Activated CD4-positive, alpha-beta memory T cell treated with anti-CD3 and anti-CD28 coated beads, Interleukin-2, amount 10 ng/mL, durations not matched to agents 7 days and 5 days (primary cell): ENCODE results near the gene B4GALT5. TPM values are rescaled to one million over a fixed set of nuclear protein-coding genes. Genes with fewer than 3 reads are reported as not detected.

Experiments used
- CTCF ChIA-PET: fragments of 350-600 bp; sonication (Branson Sonifier 250); formaldehyde crosslinking; loops from one replicate; lab custom pipeline; 2021; ENCODE audit warnings: antibody characterized with exemption, inconsistent platforms; lab: Charles Lee
- POLR2A ChIA-PET: fragments of 350-600 bp; sonication (Branson Sonifier 250); formaldehyde crosslinking; loops from one replicate; lab custom pipeline; 2021; ENCODE audit warnings: antibody characterized with exemption; lab: Charles Lee
- DNase-seq: peaks from one replicate; pipeline ENCODE4 v3.0.0-alpha.2; 2020
- H3K27ac Mint-ChIP-seq: one replicate; pipeline ENCODE4 v1.8.0; 2021; ENCODE audit warnings: mild to moderate bottlenecking, mixed read lengths
- H3K27me3 Mint-ChIP-seq: one replicate; pipeline ENCODE4 v1.8.0; 2021; ENCODE audit warnings: mixed read lengths
- H3K36me3 Mint-ChIP-seq: one replicate; pipeline ENCODE4 v1.8.0; 2021; ENCODE audit warnings: low read depth, mixed read lengths
- H3K4me1 Mint-ChIP-seq: one replicate; pipeline ENCODE4 v1.8.0; 2021; ENCODE audit warnings: mixed read lengths
- H3K4me3 Mint-ChIP-seq: one replicate; pipeline ENCODE4 v1.8.0; 2021; ENCODE audit warnings: mild to moderate bottlenecking, mixed read lengths
- H3K9me3 Mint-ChIP-seq: one replicate; pipeline ENCODE4 v1.8.0; 2021; ENCODE audit warnings: mixed read lengths
- total RNA-seq, 2 experiments: library from RNA; stranded (reverse); gene quantifications; one replicate each; pipeline ENCODE4 v1.2.3, GENCODE V29; 2021

The B4GALT5 gene
- total RNA-seq, 2 experiments from 2014 or later = 21.6 to 22.4 TPM

DNA sequence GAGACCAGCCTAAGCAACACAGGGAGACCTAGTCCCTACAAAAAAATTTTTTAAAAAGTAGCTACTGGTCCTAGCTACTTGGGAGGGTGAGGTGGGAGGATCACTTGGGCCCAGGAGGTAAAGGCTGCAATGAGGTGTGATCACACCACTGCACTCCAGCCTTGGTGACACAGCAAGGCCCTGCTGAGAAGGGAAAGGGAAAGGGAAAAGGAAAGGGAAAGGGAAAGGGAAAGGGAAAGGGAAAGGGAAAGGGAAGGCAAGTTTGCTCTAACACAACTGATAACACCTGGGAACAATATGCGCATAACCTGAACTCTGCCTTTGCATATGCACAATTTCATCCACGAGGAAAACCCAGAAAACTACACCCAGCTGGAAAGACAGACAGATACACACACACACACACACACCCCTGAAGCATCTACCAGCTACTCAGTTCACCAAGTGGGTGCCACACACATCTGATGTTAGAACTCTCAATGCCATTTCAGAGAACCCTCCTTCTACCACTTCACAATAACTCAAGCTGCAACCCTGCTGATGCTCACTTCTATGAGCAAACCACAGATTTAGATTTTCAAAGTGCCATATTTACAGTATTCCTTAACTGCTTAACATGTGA, 19.1 kb downstream of the B4GALT5 start:
- H3K9me3 Mint-ChIP-seq = no peaks in the 10 kb centered on the region
- no peak overlapping the region for H3K27ac Mint-ChIP-seq
- H3K4me1 Mint-ChIP-seq = peaks cover 33% of the 10 kb centered on the region
- no peaks in the 10 kb centered on the region for H3K27me3 Mint-ChIP-seq
- ChIA-PET POLR2A (interaction anchor here (0.9 kb wide), 1 partner anchor 14 kb away, joined by 3 read pairs; no protein-coding TSS in a partner anchor), CTCF (no interaction called here)
- no peak for DNase-seq
- H3K4me3 Mint-ChIP-seq = no peak overlapping the region
- H3K36me3 Mint-ChIP-seq = peaks cover 3% of the 10 kb centered on the region

DNA sequence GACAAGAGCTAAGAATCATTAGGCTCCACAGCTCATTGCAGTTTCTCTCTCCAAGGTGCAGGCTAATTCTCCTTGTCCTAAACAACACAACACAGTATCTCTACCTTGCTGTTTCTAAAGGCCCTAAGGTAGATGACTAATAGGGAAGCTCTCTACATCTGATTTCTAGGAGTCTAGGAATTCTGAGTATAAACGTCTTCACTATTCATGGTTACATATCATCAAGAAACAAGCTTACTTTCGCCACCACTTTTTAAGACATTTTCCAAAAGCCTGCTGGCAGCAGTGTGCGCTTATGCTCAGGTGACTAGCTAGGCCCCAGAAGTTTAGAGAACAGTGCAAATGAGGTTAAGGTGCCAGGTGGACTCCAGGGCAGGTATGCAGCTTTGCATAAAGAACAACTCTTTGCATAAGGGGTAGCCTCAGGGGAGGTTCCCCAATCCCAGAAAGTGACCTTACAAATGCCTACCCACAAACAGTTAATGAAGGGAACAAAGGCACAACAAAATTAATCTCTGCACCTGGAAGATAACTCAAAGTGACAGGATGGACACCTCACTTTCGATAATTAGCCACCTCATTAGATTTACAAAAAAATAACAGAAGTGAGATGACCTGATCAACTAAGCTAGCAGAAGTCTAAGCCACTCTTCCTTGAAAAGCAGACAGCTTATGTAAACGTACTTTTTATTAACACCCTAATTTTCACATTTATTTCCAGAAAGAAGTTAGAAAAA, 20.1 kb downstream of the B4GALT5 start:
- no peaks in the 10 kb centered on the region for H3K27me3 Mint-ChIP-seq
- no peak for DNase-seq
- H3K9me3 Mint-ChIP-seq = no peaks in the 10 kb centered on the region
- peaks cover 27% of the 10 kb centered on the region for H3K4me1 Mint-ChIP-seq
- H3K36me3 Mint-ChIP-seq = peaks cover 3% of the 10 kb centered on the region
- ChIA-PET POLR2A (interaction anchor here (0.8 to 1.2 kb wide), 5 partner anchors 13 to 120 kb away, joined by 3 to 4 read pairs (median 3); no protein-coding TSS in a partner anchor), CTCF (interaction anchor here (0.5 to 0.6 kb wide), 2 partner anchors 24 to 30 kb away, joined by 3 to 4 read pairs; no protein-coding TSS in a partner anchor)
- no peak overlapping the region for H3K4me3 Mint-ChIP-seq
- no peak overlapping the region for H3K27ac Mint-ChIP-seq

DNA sequence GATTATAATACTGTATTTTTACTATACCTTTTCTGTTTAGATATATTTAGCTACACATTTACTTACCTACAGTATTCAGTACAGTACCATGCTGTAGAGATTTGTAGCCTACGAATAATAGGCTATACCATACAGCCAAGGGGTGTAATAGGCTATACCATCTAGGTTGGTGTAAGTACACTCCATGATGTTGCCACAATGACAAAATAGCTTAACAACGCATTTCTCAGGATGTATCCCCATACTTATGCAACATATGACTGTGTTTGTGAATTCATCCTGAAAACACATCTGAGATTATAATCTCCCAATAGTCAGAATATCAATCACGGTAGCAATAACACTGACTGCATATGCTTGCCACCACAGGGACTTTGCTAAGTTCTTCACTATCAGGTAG, 20.7 kb downstream of the B4GALT5 start:
- no peak for DNase-seq
- H3K9me3 Mint-ChIP-seq = no peaks in the 10 kb centered on the region
- H3K27ac Mint-ChIP-seq = no peak overlapping the region
- peaks cover 3% of the 10 kb centered on the region for H3K36me3 Mint-ChIP-seq
- H3K4me1 Mint-ChIP-seq = peaks cover 29% of the 10 kb centered on the region
- no peaks in the 10 kb centered on the region for H3K27me3 Mint-ChIP-seq
- ChIA-PET POLR2A (interaction anchor here (0.8 to 1.2 kb wide), 4 partner anchors 14 to 120 kb away, joined by 3 to 4 read pairs (median 4); no protein-coding TSS in a partner anchor), CTCF (interaction anchor here (0.5 to 0.7 kb wide), 3 partner anchors 23 to 29 kb away, joined by 3 to 4 read pairs (median 3); no protein-coding TSS in a partner anchor)
- no peak overlapping the region for H3K4me3 Mint-ChIP-seq

DNA sequence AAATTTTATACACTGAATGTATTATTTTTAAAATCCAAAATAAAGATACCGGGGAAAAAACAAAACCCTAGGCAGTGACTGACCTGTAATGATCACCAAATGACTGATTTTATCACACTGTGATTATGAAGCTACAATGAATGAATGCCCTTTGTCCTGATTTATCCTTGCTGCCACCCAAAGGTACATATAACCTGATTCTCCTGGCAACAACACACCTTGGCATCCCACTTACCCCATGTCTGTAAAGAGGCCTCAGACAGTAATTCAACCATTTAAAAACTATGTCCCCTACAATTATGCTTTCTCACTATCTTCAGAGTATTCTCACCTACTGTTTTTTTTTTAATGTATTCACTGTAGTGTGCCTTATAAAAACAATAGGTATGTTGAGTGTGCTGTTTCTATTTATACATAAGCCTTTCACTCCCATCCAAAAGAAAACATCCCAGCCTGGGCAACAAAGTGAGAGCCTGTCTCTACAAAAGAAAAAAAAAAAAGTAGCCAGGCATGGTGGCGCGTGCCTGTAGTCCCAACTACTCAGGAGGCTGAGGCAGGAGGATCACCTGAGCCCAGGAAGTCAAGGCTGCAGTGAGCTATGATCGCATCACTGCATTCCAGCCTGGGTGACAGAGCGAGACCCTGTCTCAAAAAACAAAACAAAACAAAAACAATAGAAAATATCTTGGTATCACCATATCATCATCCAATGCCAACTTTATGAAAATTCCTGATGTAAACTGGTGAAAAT, 21.7 kb downstream of the B4GALT5 start:
- ChIA-PET CTCF (interaction anchor here (0.7 kb wide), 1 partner anchor 24 kb away, joined by 3 read pairs; no protein-coding TSS in a partner anchor), POLR2A (interaction anchor here (1.2 kb wide), 1 partner anchor 27 kb away, joined by 3 read pairs; no protein-coding TSS in a partner anchor)
- DNase-seq = no peak
- Mint-ChIP-seq H3K27ac (no peak overlapping the region), H3K27me3 (no peaks in the 10 kb centered on the region), H3K4me1 (peaks cover 30% of the 10 kb centered on the region), H3K36me3 (no peaks in the 10 kb centered on the region), H3K4me3 (no peak overlapping the region), H3K9me3 (no peaks in the 10 kb centered on the region)

DNA sequence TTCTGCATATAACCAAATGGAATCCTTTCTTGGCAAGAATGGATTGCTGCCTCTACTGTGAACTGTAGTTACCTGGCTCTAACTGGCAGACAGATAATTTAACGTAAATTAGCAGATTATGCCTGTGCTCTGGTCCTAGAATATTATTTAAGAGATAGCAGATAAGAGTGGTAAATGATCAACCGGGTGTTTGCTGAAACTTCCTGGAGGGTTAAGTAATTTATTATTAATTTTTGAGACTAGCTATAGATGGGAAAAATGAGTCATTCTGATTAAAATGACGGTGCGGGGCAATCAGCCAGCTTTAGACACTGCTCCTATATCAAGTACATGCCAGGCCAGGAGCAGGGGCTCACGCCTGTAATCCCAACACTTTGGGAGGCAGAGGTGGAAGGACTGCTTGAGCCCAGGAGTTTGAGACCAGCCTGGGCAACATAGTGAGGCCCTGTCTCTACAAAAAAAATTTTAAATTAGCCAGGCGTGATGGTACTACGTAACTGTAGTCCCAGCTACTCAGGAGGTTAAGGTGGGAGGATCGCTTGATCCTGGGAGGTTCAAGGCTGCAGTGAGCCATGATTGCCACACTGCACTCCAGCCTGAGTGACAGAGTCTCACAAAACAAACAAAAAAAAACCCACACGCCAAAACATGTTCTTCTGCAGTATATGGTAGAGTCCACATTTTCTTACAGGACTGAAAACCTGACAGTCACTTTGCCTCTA, 22.6 kb downstream of the B4GALT5 start:
- DNase-seq = no peak
- ChIA-PET CTCF (no interaction called here), POLR2A (no interaction called here)
- H3K4me3 Mint-ChIP-seq = no peak overlapping the region
- no peaks in the 10 kb centered on the region for H3K27me3 Mint-ChIP-seq
- H3K4me1 Mint-ChIP-seq = peaks cover 31% of the 10 kb centered on the region
- no peaks in the 10 kb centered on the region for H3K36me3 Mint-ChIP-seq
- H3K9me3 Mint-ChIP-seq = no peaks in the 10 kb centered on the region
- H3K27ac Mint-ChIP-seq = no peak overlapping the region

DNA sequence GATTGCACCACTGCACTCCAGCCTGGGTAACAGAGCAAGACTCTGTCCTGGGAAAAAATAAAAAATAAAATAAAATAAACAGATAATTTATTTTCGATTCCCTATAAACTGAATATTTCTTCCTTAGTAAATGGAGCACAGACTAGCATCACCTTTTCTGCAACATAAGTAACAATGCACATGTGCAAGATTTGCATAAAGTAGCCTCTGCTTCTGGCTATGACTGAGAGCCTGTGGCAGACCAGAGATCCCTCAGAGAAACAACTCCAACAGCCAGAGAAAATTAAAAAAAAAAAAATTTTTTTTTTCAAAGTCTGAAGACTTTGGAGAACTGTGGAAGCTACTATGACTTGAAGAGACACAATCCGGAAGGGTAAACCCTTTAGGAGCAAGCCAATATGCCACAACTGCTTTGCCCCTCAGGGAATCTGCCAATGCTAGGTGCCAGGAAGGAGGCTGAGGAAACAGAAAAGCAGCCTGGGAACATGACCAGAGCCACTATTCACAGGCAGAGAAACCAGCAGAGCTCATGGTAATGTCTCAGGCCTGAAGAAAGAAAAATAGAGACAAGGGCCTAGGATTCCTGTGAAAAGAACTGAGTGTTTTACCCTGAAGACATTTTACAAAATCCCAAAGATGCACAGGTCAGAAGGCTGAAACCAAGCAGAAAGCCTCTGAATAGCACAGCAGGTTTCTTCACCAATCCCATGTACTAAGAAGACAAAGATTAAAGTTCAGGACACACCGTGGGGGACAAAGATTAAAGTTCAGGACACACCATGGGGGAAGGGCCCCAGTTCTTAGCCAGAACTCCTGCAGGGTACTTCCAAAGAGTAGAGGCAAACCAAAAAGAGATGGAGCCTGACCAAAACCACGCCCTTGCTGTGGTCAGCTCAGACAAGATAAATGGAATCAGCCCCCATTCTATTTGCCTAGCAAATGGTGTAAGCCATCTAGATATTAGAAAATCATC, 25.8 kb downstream of the B4GALT5 start:
- no peaks in the 10 kb centered on the region for H3K36me3 Mint-ChIP-seq
- H3K4me1 Mint-ChIP-seq = peaks cover 33% of the 10 kb centered on the region
- H3K27ac Mint-ChIP-seq = no peak overlapping the region
- no peaks in the 10 kb centered on the region for H3K27me3 Mint-ChIP-seq
- DNase-seq = no peak
- ChIA-PET POLR2A (interaction anchor here (0.7 kb wide), 1 partner anchor 9 kb away, joined by 3 read pairs; no protein-coding TSS in a partner anchor), CTCF (no interaction called here)
- no peak overlapping the region for H3K4me3 Mint-ChIP-seq
- no peaks in the 10 kb centered on the region for H3K9me3 Mint-ChIP-seq

DNA sequence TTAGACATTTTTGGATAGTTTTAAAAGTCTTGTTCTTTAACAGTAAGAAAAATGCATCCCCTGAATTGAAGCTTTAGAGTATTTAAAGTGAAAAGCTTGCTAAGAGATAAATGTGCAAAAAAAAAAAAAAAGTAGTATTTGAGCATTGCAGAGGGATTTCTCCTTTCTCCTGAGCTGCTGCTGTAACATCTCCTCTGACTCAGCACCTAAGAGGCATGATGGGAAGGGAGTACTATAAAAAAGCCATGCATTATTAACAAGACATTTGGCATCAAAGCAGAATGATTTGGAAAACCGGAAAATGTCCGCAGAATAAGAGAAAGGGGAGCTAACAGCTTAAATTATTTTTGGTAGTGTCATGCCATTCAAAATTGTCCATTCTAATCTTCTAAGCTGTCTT, 27.9 kb downstream of the B4GALT5 start:
- no peaks in the 10 kb centered on the region for H3K9me3 Mint-ChIP-seq
- ChIA-PET POLR2A (interaction anchor here (0.7 kb wide), 1 partner anchor 113 kb away, joined by 3 read pairs; no protein-coding TSS in a partner anchor), CTCF (no interaction called here)
- H3K27ac Mint-ChIP-seq = no peak overlapping the region
- no peaks in the 10 kb centered on the region for H3K27me3 Mint-ChIP-seq
- peaks cover 7% of the 10 kb centered on the region for H3K36me3 Mint-ChIP-seq
- H3K4me3 Mint-ChIP-seq = no peak overlapping the region
- H3K4me1 Mint-ChIP-seq = peaks cover 45% of the 10 kb centered on the region
- no peak for DNase-seq

DNA sequence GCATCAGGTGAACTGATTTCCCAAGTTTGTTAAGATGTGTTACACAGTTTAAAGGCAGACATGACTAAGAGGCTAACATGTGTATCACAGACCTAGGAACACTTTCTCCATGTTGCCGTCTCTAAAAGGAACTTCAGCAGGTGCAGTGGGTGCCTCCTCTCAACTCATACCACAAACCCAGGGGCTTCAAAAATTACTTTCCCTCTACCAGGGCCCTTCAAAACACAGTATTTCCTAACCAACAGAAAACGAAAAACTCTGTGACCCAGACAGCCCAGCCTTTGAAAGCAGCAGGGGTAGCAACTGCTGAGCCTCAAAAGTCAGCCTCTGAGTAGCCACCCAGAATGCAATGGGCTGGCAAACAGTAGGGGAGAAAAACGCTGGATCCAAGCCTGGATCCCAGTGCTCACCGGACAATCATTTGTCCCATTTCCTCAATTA, 28.5 kb downstream of the B4GALT5 start:
- Mint-ChIP-seq H3K4me3 (no peak overlapping the region), H3K27me3 (no peaks in the 10 kb centered on the region), H3K36me3 (peaks cover 7% of the 10 kb centered on the region), H3K27ac (no peak overlapping the region), H3K9me3 (no peaks in the 10 kb centered on the region), H3K4me1 (peaks cover 48% of the 10 kb centered on the region)
- CTCF ChIA-PET = no interaction called here
- POLR2A ChIA-PET = interaction anchor here (0.7 kb wide), 1 partner anchor 113 kb away, joined by 3 read pairs; no protein-coding TSS in a partner anchor
- no peak for DNase-seq

DNA sequence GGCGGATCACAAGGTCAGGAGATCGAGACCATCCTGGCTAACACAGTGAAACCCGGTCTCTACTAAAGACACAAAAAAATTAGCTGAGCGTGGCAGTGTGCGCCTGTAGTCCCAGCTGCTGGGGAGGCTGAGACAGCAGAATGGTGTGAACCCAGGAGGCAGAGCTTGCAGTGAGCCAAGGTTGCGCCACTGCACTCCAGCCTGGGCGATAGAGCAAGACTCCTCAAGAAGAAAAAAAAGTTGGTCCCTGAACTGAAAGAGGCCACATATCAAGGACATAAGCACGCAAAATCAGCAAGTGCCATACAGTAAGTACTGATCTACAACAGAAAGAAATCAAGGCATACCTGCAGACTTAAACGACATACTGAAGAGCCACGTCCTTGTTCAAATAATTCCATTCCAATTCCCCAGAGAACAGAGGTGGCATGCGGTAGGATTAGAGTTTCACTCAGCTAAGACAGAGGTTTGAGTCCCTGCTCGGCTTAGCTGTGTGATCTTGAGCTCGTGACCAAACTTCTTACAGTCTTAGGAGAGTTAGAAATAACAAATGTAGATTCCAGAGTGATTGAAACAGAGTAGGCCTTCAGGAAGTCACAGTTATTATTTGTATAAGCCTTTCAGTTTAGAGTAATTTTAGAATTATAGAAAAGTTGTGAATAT, 29.2 kb downstream of the B4GALT5 start:
- H3K4me1 Mint-ChIP-seq = peaks cover 52% of the 10 kb centered on the region
- H3K4me3 Mint-ChIP-seq = no peak overlapping the region
- CTCF ChIA-PET = no interaction called here
- H3K9me3 Mint-ChIP-seq = no peaks in the 10 kb centered on the region
- peaks cover 7% of the 10 kb centered on the region for H3K36me3 Mint-ChIP-seq
- H3K27ac Mint-ChIP-seq = no peak overlapping the region
- POLR2A ChIA-PET = no interaction called here
- H3K27me3 Mint-ChIP-seq = no peaks in the 10 kb centered on the region
- DNase-seq = no peak

DNA sequence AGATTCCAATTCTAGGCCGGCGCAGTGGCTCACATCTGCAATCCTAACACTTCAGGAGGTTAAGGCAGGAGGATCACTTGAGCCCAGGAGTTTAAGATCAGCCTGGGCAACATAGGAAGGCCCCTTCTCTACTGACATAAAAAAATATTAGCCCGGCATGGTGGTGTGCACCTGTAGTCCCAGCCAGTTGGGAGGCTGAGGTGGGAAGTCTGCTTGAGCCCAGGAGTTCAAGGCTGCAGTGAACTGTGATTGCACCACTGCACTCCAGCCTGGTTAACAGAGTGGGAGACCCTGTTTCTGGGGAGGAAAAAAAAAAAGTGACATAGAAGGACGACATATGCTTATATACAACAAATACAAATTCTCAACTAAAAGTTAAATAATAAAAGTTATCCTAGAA, 30.9 kb downstream of the B4GALT5 start:
- no peak overlapping the region for H3K4me3 Mint-ChIP-seq
- no peak for DNase-seq
- ChIA-PET POLR2A (no interaction called here), CTCF (interaction anchor here (0.7 kb wide), 1 partner anchor 213 kb away, joined by 4 read pairs; no protein-coding TSS in a partner anchor)
- H3K9me3 Mint-ChIP-seq = no peaks in the 10 kb centered on the region
- peaks cover 10% of the 10 kb centered on the region for H3K36me3 Mint-ChIP-seq
- H3K27ac Mint-ChIP-seq = no peak overlapping the region
- peaks cover 57% of the 10 kb centered on the region for H3K4me1 Mint-ChIP-seq
- H3K27me3 Mint-ChIP-seq = no peaks in the 10 kb centered on the region

DNA sequence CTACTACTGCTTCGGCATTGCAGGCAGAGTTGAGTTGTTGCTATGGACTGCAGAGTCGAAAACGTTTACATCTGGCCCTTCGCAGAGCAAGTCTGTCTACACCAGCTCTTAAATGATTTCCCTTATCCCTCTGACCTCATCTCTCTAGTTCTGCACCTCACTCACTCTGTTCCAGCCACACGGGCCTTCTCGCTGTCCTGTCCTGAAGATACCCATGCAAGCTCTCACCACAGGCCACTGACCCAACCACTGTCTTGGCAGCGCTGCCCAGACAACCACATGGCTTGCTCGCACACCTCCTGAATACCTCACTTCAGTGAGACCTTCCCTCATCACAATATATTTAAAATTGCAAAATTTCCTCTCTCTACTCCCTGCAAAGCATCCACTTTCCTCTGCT, 31.4 kb downstream of the B4GALT5 start:
- Mint-ChIP-seq H3K4me3 (no peak overlapping the region), H3K36me3 (peaks cover 10% of the 10 kb centered on the region), H3K27me3 (no peaks in the 10 kb centered on the region), H3K4me1 (peaks cover 60% of the 10 kb centered on the region), H3K27ac (no peak overlapping the region), H3K9me3 (no peaks in the 10 kb centered on the region)
- DNase-seq = no peak
- ChIA-PET POLR2A (interaction anchor here (1.0 kb wide), 1 partner anchor 13 kb away, joined by 4 read pairs; no protein-coding TSS in a partner anchor), CTCF (no interaction called here)
